GM23338 (cell line): ENCODE data around the gene PEPD. TPM values are rescaled to one million over a fixed set of nuclear protein-coding genes. Genes with fewer than 3 reads are reported as not detected.
A peak's percentile ranks its signal among the peaks of the same experiment; 100 is the strongest.

Experiments used
- ATAC-seq: fragments of 200-7000 bp; cut with Tn5 transposase; 3 replicates; pipeline ENCODE4 v1.9.1; 2020
- DNase-seq: peaks from one replicate; pipeline ENCODE4 v3.0.0-alpha.2; 2015; ENCODE audit warnings: low spot score
- H2AFZ ChIP-seq: fragments of 200-600 bp; sonication (generic); 2 replicates; pipeline ENCODE4 v1.8.0; 2016; ENCODE audit warnings: antibody characterized with exemption, mild to moderate bottlenecking, moderate library complexity
- H3F3A ChIP-seq: fragments of 200-600 bp; sonication (generic); replicated peaks from 2 replicates; pipeline ENCODE4 v1.8.0; 2017; ENCODE audit warnings: antibody characterized with exemption, mixed run types, low read depth
- H3K27ac ChIP-seq: fragments of 200-600 bp; sonication (generic); 2 replicates; pipeline ENCODE4 v1.6.1; 2016; ENCODE audit warnings: low read depth
- H3K27me3 ChIP-seq: fragments of 200-600 bp; sonication (generic); 2 replicates; pipeline ENCODE4 v1.8.0; 2016; ENCODE audit warnings: mild to moderate bottlenecking, mixed run types, moderate library complexity; ENCODE audit not compliant: insufficient read depth
- H3K36me3 ChIP-seq: fragments of 200-600 bp; sonication (generic); 2 replicates; pipeline ENCODE4 v1.8.0; 2016; ENCODE audit warnings: mild to moderate bottlenecking; ENCODE audit not compliant: insufficient read depth
- H3K4me1 ChIP-seq: fragments of 200-600 bp; sonication (generic); 2 replicates; pipeline ENCODE4 v1.8.0; 2016; ENCODE audit warnings: mild to moderate bottlenecking, moderate library complexity; ENCODE audit not compliant: insufficient read depth
- H3K4me2 ChIP-seq: fragments of 200-600 bp; sonication (generic); 2 replicates; pipeline ENCODE4 v1.7.1; 2017; ENCODE audit warnings: mixed run types
- H3K4me3 ChIP-seq: fragments of 200-600 bp; sonication (generic); 2 replicates; pipeline ENCODE4 v1.6.1; 2016; ENCODE audit warnings: mixed run types
- H3K79me2 ChIP-seq: fragments of 200-600 bp; sonication (generic); replicated peaks from 2 replicates; pipeline ENCODE4 v1.8.0; 2017; ENCODE audit warnings: mild to moderate bottlenecking; ENCODE audit not compliant: insufficient read depth
- H3K9me2 ChIP-seq: fragments of 200-600 bp; sonication (generic); 2 replicates; pipeline ENCODE4 v1.8.0; 2017; ENCODE audit not compliant: insufficient read depth
- H4K20me1 ChIP-seq: fragments of 200-600 bp; sonication (generic); replicated peaks from 2 replicates; pipeline ENCODE4 v1.8.0; 2017; ENCODE audit warnings: mild to moderate bottlenecking; ENCODE audit not compliant: insufficient read depth
- H3K27ac Mint-ChIP-seq: 2 replicates; pipeline ENCODE4 v1.8.0; 2020; ENCODE audit warnings: inconsistent platforms, mild to moderate bottlenecking, moderate library complexity, mixed read lengths
- H3K27me3 Mint-ChIP-seq: 3 replicates; pipeline ENCODE4 v1.8.0; 2022; ENCODE audit warnings: low read depth, mild to moderate bottlenecking, moderate library complexity, mixed read lengths, inconsistent platforms; ENCODE audit not compliant: insufficient read depth, poor library complexity
- H3K36me3 Mint-ChIP-seq: 3 replicates; pipeline ENCODE4 v1.8.0; 2021; ENCODE audit warnings: low read depth, mild to moderate bottlenecking, inconsistent platforms, moderate library complexity, mixed read lengths
- H3K4me1 Mint-ChIP-seq: 3 replicates; pipeline ENCODE4 v1.8.0; 2020; ENCODE audit warnings: mild to moderate bottlenecking, inconsistent platforms, mixed read lengths
- H3K4me3 Mint-ChIP-seq: 3 replicates; pipeline ENCODE4 v1.8.0; 2021; ENCODE audit warnings: moderate library complexity, mild to moderate bottlenecking, inconsistent platforms, mixed read lengths
- H3K9me3 Mint-ChIP-seq: 3 replicates; pipeline ENCODE4 v1.8.0; 2020; ENCODE audit warnings: moderate library complexity, mild to moderate bottlenecking, inconsistent platforms, mixed read lengths
- CREB1 ChIP-seq: fragments of 250-450 bp; sonication (Bioruptor Pico); IDR thresholded peaks from 2 replicates; pipeline ENCODE4 v1.5.0; 2020; ENCODE audit warnings: low read depth, mild to moderate bottlenecking, moderate library complexity
- CTCF ChIP-seq, 2 experiments: fragments of 200-600 bp in 1 of 2; sonication (generic) in 1 of 2; conservative IDR thresholded peaks; 2 replicates each; pipeline versions ENCODE4 v1.5.1 to v1.6.1; 2016 to 2017; ENCODE audit warnings: antibody characterized with exemption in 2 of 2, low read depth in 2 of 2, mild to moderate bottlenecking in 2 of 2, moderate library complexity in 1 of 2
- EZH2 ChIP-seq: fragments of 200-600 bp; sonication (generic); IDR thresholded peaks from one replicate; pipeline ENCODE4 v1.8.0; 2017; ENCODE audit warnings: antibody characterized with exemption, mild to moderate bottlenecking, low read depth; ENCODE audit not compliant: unreplicated experiment
- EZH2phosphoT487 ChIP-seq: fragments of 200-600 bp; sonication (generic); IDR thresholded peaks from one replicate; pipeline ENCODE4 v1.8.1; 2018; ENCODE audit warnings: antibody characterized with exemption; ENCODE audit not compliant: unreplicated experiment
- JUNB ChIP-seq: IDR thresholded peaks from one replicate; pipeline ENCODE4 v1.6.1; 2016; ENCODE audit warnings: antibody characterized with exemption; ENCODE audit not compliant: unreplicated experiment
- NANOG ChIP-seq: IDR thresholded peaks from 2 replicates; pipeline ENCODE4 v1.6.1; 2016; ENCODE audit warnings: antibody characterized with exemption, borderline replicate concordance
- POLR2AphosphoS5 ChIP-seq: IDR thresholded peaks from 2 replicates; pipeline ENCODE4 v1.6.1; 2016; ENCODE audit warnings: antibody characterized with exemption, low read depth
- REST ChIP-seq: IDR thresholded peaks from one replicate; pipeline ENCODE4 v1.6.1; 2018; ENCODE audit warnings: antibody characterized with exemption; ENCODE audit not compliant: unreplicated experiment
- STAT1 ChIP-seq: IDR thresholded peaks from one replicate; pipeline ENCODE4 v1.6.1; 2016; ENCODE audit warnings: antibody characterized with exemption; ENCODE audit not compliant: unreplicated experiment
- ZNF114 ChIP-seq: fragments of 250-450 bp; sonication (Bioruptor Pico); IDR thresholded peaks from 2 replicates; pipeline ENCODE4 v1.5.0; 2020; ENCODE audit warnings: mild to moderate bottlenecking, moderate library complexity
- ZNF331 ChIP-seq: fragments of 250-450 bp; sonication (Bioruptor Pico); IDR thresholded peaks from 2 replicates; pipeline ENCODE4 v1.5.0; 2020; ENCODE audit warnings: low read depth, mild to moderate bottlenecking, moderate library complexity
- polyA plus RNA-seq: library from polyadenylated mRNA; unstranded; fragments of >200 nt; fragmentation: Nextera tagmentation; extraction: Ambion mirVana; gene quantifications from 2 replicates; pipeline ENCODE4 v1.2.1, GENCODE V29; 2016
- total RNA-seq: library from RNA; depleted of rRNA; stranded (reverse); fragments of >200 nt; shearing (Covaris generic); gene quantifications from 2 replicates; pipeline ENCODE4 v1.2.3, GENCODE V29; 2014
- TF ChIP-seq, protein P1 (sequence below): fragments of 250-450 bp; sonication (Bioruptor Pico); IDR thresholded peaks from 2 replicates; pipeline ENCODE4 v1.5.0; 2020; ENCODE audit warnings: mild to moderate bottlenecking, moderate library complexity
- TF ChIP-seq, protein P2 (sequence below): IDR thresholded peaks from 2 replicates; pipeline ENCODE4 v1.6.1; 2016; ENCODE audit warnings: antibody characterized with exemption

PEPD gene
- total and polyA plus RNA-seq, 2 experiments from 2014 or later = 81.7 to 89.2 TPM

DNA sequence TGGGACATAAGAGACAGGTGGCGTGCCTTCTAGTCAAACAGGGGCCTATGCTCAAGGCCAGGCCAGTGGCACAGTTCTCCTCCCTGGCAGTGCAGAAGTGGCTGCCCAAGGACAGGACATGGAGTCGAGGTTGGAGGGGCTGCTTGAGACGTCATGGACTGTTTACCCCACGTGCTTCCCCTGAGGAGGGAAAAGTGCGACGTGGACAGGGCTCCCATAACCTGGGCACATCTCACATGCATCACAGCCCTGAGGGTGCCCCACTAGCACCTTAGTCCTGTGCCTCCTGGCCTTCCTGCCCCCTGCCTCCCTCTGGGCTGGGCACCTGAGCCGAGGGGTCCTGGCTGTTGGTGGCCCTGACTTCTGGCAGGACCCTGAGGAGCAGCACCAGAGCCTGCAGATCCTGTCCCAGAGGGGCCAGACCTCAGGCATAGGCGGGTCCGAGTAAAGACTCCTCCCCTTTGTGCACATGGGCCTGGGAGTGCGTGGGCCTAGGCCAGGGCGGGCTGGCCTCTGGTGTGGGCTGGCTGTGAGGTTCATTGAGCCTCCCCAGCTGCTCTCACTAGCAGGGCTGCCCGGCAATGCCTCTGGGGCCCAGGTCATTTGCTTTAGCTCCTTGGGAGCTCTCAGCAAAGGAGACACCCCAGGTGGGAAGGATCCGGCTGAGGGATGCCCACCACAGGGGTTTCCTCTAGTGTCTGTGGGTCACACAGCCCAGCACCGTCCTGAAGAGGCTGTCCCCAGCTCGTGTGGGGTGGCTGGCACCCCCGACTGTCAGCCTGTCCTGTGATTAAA, 82.4 kb downstream of the PEPD start:
- DNase-seq = no peak
- no peak overlapping the region for H3K27ac Mint-ChIP-seq
- peak; percentile 32; the same call in 1 of the 3 replicates for ATAC-seq

More for the DNA sequence above, 82.4 kb downstream of the PEPD start:
- Mint-ChIP-seq H3K36me3 (no peaks in the 10 kb centered on the region; the same call in 2 of the 3 replicates), H3K9me3 (no peaks in the 10 kb centered on the region), H3K27me3 (peaks cover 8% of the 10 kb centered on the region), H3K4me1 (no peaks in the 10 kb centered on the region), H3K4me3 (no peak overlapping the region)
- Histone ChIP-seq H4K20me1 (no peaks in the 10 kb centered on the region; the same call in 1 of the 2 replicates), H3K36me3 (no peaks in the 10 kb centered on the region), H3K9me2 (no peaks in the 10 kb centered on the region), H3K27ac (no peak overlapping the region), H3K4me3 (no peak overlapping the region), H3F3A (no peaks in the 10 kb centered on the region), H2AFZ (no peak overlapping the region), H3K4me1 (no peaks in the 10 kb centered on the region), H3K4me2 (no peak overlapping the region), H3K79me2 (no peaks in the 10 kb centered on the region), H3K27me3 (no peaks in the 10 kb centered on the region)
- TF ChIP-seq, protein P1, sequence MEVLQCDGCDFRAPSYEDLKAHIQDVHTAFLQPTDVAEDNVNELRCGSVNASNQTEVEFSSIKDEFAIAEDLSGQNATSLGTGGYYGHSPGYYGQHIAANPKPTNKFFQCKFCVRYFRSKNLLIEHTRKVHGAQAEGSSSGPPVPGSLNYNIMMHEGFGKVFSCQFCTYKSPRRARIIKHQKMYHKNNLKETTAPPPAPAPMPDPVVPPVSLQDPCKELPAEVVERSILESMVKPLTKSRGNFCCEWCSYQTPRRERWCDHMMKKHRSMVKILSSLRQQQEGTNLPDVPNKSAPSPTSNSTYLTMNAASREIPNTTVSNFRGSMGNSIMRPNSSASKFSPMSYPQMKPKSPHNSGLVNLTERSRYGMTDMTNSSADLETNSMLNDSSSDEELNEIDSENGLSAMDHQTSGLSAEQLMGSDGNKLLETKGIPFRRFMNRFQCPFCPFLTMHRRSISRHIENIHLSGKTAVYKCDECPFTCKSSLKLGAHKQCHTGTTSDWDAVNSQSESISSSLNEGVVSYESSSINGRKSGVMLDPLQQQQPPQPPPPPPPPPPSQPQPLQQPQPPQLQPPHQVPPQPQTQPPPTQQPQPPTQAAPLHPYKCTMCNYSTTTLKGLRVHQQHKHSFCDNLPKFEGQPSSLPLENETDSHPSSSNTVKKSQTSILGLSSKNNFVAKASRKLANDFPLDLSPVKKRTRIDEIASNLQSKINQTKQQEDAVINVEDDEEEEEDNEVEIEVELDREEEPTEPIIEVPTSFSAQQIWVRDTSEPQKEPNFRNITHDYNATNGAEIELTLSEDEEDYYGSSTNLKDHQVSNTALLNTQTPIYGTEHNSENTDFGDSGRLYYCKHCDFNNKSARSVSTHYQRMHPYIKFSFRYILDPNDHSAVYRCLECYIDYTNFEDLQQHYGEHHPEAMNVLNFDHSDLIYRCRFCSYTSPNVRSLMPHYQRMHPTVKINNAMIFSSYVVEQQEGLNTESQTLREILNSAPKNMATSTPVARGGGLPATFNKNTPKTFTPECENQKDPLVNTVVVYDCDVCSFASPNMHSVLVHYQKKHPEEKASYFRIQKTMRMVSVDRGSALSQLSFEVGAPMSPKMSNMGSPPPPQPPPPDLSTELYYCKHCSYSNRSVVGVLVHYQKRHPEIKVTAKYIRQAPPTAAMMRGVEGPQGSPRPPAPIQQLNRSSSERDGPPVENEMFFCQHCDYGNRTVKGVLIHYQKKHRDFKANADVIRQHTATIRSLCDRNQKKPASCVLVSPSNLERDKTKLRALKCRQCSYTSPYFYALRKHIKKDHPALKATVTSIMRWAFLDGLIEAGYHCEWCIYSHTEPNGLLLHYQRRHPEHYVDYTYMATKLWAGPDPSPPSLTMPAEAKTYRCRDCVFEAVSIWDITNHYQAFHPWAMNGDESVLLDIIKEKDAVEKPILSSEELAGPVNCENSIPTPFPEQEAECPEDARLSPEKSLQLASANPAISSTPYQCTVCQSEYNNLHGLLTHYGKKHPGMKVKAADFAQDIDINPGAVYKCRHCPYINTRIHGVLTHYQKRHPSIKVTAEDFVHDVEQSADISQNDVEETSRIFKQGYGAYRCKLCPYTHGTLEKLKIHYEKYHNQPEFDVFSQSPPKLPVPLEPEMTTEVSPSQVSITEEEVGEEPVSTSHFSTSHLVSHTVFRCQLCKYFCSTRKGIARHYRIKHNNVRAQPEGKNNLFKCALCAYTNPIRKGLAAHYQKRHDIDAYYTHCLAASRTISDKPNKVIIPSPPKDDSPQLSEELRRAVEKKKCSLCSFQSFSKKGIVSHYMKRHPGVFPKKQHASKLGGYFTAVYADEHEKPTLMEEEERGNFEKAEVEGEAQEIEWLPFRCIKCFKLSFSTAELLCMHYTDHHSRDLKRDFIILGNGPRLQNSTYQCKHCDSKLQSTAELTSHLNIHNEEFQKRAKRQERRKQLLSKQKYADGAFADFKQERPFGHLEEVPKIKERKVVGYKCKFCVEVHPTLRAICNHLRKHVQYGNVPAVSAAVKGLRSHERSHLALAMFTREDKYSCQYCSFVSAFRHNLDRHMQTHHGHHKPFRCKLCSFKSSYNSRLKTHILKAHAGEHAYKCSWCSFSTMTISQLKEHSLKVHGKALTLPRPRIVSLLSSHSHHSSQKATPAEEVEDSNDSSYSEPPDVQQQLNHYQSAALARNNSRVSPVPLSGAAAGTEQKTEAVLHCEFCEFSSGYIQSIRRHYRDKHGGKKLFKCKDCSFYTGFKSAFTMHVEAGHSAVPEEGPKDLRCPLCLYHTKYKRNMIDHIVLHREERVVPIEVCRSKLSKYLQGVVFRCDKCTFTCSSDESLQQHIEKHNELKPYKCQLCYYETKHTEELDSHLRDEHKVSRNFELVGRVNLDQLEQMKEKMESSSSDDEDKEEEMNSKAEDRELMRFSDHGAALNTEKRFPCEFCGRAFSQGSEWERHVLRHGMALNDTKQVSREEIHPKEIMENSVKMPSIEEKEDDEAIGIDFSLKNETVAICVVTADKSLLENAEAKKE (CRISPR knock-in tag) = no peak
- no peak for TF ChIP-seq EZH2
- no peak for TF ChIP-seq JUNB
- TF ChIP-seq, protein P2, sequence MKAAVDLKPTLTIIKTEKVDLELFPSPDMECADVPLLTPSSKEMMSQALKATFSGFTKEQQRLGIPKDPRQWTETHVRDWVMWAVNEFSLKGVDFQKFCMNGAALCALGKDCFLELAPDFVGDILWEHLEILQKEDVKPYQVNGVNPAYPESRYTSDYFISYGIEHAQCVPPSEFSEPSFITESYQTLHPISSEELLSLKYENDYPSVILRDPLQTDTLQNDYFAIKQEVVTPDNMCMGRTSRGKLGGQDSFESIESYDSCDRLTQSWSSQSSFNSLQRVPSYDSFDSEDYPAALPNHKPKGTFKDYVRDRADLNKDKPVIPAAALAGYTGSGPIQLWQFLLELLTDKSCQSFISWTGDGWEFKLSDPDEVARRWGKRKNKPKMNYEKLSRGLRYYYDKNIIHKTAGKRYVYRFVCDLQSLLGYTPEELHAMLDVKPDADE = no peak
- no peak for TF ChIP-seq ZNF331
- no peak for TF ChIP-seq CTCF (conservative IDR thresholded peaks at IDR 0.05; ENCODE audit: low read depth in 2 of 2)
- TF ChIP-seq NANOG = no peak
- no peak for TF ChIP-seq CREB1 (CRISPR knock-in tag)
- TF ChIP-seq STAT1 = no peak
- TF ChIP-seq POLR2AphosphoS5 = no peak
- no peak for TF ChIP-seq REST
- TF ChIP-seq EZH2phosphoT487 = no peak
- TF ChIP-seq ZNF114 (CRISPR knock-in tag) = no peak
